GM10248 (cell line): ENCODE measurements around the gene HDAC5.

Experiments
- CTCF ChIA-PET: fragments of 300-600 bp; sonication (Branson Sonifier 250); formaldehyde crosslinking; extraction: SDS; loops from one replicate; lab custom pipeline; 2021; ENCODE audit warnings: antibody characterized with exemption; lab: Yijun Ruan, JAX
- POLR2A ChIA-PET: fragments of 350-650 bp; sonication (Branson Sonifier 250); formaldehyde crosslinking; extraction: SDS; loops from one replicate; lab custom pipeline; 2020; ENCODE audit warnings: antibody characterized with exemption; lab: Yijun Ruan, JAX
- DNase-seq: peaks from one replicate; pipeline ENCODE4 v3.0.0; 2012; ENCODE audit errors: extremely low spot score
- CTCF ChIP-seq: IDR thresholded peaks from 2 replicates; pipeline ENCODE4 v1.5.1; 2012; ENCODE audit warnings: mild to moderate bottlenecking, low read depth; ENCODE audit errors: extremely low read depth, missing control alignments, control extremely low read depth

Gene HDAC5

DNA sequence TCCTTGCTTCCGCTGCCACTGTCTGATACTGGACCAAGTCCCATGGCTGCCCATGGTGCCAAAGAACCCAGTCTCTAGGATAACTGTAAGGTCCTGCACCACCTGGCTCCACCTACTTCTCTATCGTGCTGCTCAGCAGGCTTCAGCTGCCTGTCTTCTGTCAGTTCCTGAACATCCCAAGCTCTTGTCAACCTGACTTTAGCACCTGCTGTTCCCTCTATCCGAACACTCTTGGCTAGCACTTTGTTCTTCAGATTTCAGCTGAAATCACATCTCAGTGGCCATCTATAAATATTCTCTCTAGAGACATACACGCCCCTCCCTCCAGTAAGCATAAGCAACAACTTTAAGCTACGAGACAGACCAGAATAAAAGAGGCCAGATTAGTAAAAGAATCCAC, 93.7 kb downstream of the HDAC5 start:
- no peak for TF ChIP-seq CTCF
- DNase-seq = no peak
- POLR2A ChIA-PET = no interaction called here
- CTCF ChIA-PET = interaction anchor here (0.7 to 2.0 kb wide), 5 partner anchors 10 to 445 kb away, joined by 3 to 17 read pairs (median 3); no protein-coding TSS in a partner anchor
